GM12875 (cell line): ENCODE results near the gene UBAC2.

Source experiments
- H3K4me3 ChIP-seq: one replicate; pipeline ENCODE4 v1.5.1; 2011; ENCODE audit warnings: low read depth, low read length, control low read depth
- TF ChIP-seq, protein P1 (sequence below): IDR thresholded peaks from 2 replicates; pipeline ENCODE4 v1.5.1; 2011; ENCODE audit warnings: low read depth, mild to moderate bottlenecking, control low read depth, inconsistent platforms, low read length, moderate library complexity, borderline replicate concordance; ENCODE audit not compliant: insufficient read depth

The UBAC2 gene

DNA sequence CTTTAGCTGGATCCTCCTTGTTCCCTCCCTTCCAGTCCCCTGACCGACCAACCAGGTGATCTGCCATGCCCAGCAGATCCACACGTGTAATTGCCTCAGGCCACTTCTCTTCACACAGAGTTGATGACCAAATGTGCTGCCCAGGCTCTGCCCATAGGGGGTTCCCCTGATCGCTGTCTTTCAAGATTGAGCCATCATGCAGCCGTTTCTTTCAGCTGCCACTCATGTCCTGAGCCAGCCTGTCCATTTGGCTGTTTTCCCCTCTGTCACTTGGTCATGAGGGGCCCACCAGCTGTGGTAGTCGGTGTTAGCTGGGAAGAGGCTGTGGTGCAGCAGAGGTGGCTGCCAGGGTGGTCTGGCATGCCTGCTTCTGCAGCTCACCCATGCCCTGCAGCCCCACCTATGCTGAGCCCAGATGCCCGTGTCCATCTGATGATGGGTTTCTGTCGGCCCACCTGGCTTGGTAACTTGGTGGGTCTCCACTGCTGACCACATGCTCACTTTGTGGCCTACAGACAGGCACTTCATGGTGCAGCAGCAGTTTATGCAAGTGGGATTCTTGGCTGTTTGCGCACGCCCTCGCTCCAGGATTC, 142.2 kb downstream of the UBAC2 start:
- H3K4me3 ChIP-seq, result no peak overlapping the region
- TF ChIP-seq, protein P1, sequence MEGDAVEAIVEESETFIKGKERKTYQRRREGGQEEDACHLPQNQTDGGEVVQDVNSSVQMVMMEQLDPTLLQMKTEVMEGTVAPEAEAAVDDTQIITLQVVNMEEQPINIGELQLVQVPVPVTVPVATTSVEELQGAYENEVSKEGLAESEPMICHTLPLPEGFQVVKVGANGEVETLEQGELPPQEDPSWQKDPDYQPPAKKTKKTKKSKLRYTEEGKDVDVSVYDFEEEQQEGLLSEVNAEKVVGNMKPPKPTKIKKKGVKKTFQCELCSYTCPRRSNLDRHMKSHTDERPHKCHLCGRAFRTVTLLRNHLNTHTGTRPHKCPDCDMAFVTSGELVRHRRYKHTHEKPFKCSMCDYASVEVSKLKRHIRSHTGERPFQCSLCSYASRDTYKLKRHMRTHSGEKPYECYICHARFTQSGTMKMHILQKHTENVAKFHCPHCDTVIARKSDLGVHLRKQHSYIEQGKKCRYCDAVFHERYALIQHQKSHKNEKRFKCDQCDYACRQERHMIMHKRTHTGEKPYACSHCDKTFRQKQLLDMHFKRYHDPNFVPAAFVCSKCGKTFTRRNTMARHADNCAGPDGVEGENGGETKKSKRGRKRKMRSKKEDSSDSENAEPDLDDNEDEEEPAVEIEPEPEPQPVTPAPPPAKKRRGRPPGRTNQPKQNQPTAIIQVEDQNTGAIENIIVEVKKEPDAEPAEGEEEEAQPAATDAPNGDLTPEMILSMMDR, result no peak

- TF ChIP-seq, protein P1, result no peak
Observed at GRCh38 chr13:99344610-99345208, 144.1 kb downstream of the UBAC2 start.

GRCh38 chr13:99345345-99345744, 144.7 kb downstream of the UBAC2 start:
- no peak overlapping the region for H3K4me3 ChIP-seq
- TF ChIP-seq, protein P1, result no peak

More at GRCh38 chr13:99344610-99345208, 144.1 kb downstream of the UBAC2 start:
- no peak overlapping the region for H3K4me3 ChIP-seq

DNA sequence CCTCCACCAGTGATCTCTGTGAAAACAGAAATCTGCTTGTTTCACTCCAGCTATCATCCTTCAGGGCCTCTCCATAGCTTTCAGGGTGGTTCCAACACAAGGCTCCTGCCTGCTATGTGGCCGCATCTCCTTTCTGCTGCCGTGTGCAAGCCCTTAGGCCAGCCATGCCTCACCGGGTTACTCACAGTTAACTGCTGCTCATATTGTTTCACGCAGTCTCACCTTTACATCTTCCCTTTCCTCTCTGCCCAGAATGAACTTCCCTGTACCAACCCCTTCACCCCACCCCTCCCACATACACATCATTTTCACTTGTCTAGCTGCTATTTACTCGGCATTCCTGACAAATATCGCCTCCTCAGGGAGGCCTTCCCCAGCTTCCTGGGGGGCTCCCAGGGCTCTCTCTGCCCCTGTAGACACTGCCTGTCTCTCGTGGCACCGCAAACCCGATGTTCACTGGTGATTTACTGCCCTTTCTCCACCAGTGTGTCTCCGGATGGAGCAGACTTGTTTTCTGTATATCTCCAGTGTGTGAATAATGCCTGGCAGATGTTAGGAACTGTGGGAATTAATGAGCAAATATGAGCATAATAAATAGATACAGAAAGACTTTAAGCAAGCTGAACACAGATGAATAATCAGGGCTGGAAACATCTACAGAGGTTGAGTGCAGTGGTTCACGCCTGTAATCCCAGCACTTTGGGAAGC, 145.8 kb downstream of the UBAC2 start:
- TF ChIP-seq, protein P1, result no peak
- no peak overlapping the region for H3K4me3 ChIP-seq

DNA sequence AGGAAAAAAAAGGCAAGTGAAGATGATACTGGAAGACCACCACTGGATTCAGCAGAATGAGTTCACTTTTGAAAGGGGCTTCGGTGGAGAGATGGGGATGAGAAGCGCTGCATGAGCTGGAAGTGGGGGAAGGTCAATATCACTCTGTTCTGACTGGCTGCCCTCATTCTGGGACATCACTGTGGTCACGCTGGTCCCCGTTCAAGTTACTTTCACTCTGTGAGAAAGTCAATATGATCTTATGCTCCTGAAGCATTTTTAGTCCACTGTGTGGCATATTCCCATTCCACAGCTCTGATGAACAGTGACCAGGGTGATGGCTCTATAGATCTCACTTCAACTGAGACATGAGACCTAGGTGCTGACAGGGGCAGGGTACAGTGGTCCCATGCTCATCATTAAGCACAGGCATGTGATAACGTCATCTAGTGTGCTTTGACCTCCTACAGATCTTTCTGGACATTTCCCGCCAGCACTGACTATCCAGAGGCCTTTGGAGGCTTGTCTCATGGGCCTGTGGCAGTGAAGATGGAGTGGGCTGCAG, 146.8 kb downstream of the UBAC2 start:
- no peak overlapping the region for H3K4me3 ChIP-seq
- TF ChIP-seq, protein P1, result no peak

- TF ChIP-seq, protein P1, result no peak
- no peak overlapping the region for H3K4me3 ChIP-seq
Observed at GRCh38 chr13:99347911-99348451, 147.3 kb downstream of the UBAC2 start.
